ENCODE measurements around the gene UQCRC2.
"Not testable (repeated sequence)": the region's sequence is repeated elsewhere in the genome, so short reads cannot be mapped to it uniquely, and the experiment has no call there.

The UQCRC2 gene

GRCh38 chr16:22013486-22013885 is 60.3 kb downstream of the UQCRC2 start:
- no peak for DNase-seq

- no peak for DNase-seq
Measured at GRCh38 chr16:22014271-22014873, 61.2 kb downstream of the UQCRC2 start.

GRCh38 chr16:22016927-22017326 is 63.8 kb downstream of the UQCRC2 start:
- no peak for DNase-seq

GRCh38 chr16:22018559-22018958 is 65.4 kb downstream of the UQCRC2 start:
- no peak for DNase-seq

GRCh38 chr16:22022151-22022550 is 69.0 kb downstream of the UQCRC2 start:
- DNase-seq, result no peak

- no peak for DNase-seq
Measured at GRCh38 chr16:22023505-22023904, 70.3 kb downstream of the UQCRC2 start.

- not testable (repeated sequence) for DNase-seq
Measured at GRCh38 chr16:22024785-22025184, 71.6 kb downstream of the UQCRC2 start.

GRCh38 chr16:22027633-22028032 is 74.5 kb downstream of the UQCRC2 start:
- no peak for DNase-seq

- no peak for DNase-seq
Measured at GRCh38 chr16:22029632-22030031, 76.5 kb downstream of the UQCRC2 start.

GRCh38 chr16:22030087-22030812 is 77.1 kb downstream of the UQCRC2 start:
- DNase-seq, result no peak

- DNase-seq, result no peak
Measured at GRCh38 chr16:22031483-22032083, 78.4 kb downstream of the UQCRC2 start.
